Measurements from ENCODE around the gene SIVA1. TPM values are rescaled to one million over a fixed set of nuclear protein-coding genes. Genes with fewer than 3 reads are reported as not detected.
"Not testable (repeated sequence)": the region's sequence is repeated elsewhere in the genome, so short reads cannot be mapped to it uniquely, and the experiment has no call there.

SIVA1 gene
- total and polyA plus RNA-seq, 9 of the 15 experiments (the other 6 are each of a cell fraction or from before 2014, with no cell fraction given) = 4.2 to 186 (median 54.2) TPM

DNA sequence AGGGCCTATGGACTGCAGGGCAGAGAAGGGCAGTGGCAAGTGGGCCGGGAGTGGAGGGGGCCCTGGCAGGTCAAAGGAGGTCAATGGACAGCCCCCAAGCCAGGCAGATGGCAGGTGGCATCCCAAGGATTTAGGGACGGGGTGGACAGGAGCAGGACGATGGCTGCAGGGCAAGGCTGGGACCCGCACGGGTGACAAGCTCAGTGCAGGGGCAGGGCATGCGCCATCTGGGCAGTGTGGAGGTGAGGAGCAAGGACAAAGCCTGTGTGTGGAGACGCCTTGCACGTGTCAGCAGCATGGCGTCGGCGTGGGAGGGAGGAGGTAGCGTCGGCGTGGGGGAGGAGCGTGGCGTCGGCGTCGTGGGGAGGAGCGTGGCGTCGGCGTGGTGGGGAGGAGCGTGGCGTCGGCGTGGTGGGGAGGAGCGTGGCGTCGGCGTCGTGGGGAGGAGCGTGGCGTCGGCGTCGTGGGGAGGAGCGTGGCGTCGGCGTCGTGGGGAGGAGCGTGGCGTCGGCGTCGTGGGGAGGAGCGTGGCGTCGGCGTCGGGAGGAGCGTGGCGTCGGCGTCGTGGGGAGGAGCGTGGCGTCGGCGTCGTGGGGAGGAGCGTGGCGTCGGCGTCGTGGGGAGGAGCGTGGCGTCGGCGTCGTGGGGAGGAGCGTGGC lies 23.6 kb upstream of the SIVA1 start (continued):
- TF ChIP-seq NR4A1 (CRISPR knock-in tag; IDR thresholded peaks at IDR 0.05) = not testable (repeated sequence)
- TF ChIP-seq NR4A1 (tag; IDR thresholded peaks at IDR 0.05) (peak; percentile 83), ZFX (CRISPR knock-in tag; IDR thresholded peaks at IDR 0.05) (peak; percentile 61), RBFOX2 (IDR thresholded peaks at IDR 0.05; ENCODE audit: low read depth, low read length) (peak; percentile 79), ATF7 (IDR thresholded peaks at IDR 0.05) (peak; percentile 34; the same call in 1 of the 2 replicates), FOXK1 (CRISPR knock-in tag; IDR thresholded peaks at IDR 0.05; ENCODE audit: borderline replicate concordance) (peak; percentile 78; the same call in 1 of the 2 replicates), SRF (CRISPR knock-in tag; IDR thresholded peaks at IDR 0.05) (0 out of 4 replicates have a peak, but pooled peaks of 1 of the 2 experiments have one; percentile 25), HNRNPK (IDR thresholded peaks at IDR 0.05; ENCODE audit: low read depth, low read length, poor library complexity, severe bottlenecking) (peak; percentile 28), ZNF146 (CRISPR knock-in tag; IDR thresholded peaks at IDR 0.05; ENCODE audit: unreplicated experiment) (peak; percentile 7), POLR2B (IDR thresholded peaks at IDR 0.05; ENCODE audit: low read depth, partially characterized antibody) (peak; percentile 60), ZNF431 (CRISPR knock-in tag; IDR thresholded peaks at IDR 0.05) (peak; percentile 63; the same call in 1 of the 2 replicates), L3MBTL2 (IDR thresholded peaks at IDR 0.05) (peak; percentile 95), NFIC (IDR thresholded peaks at IDR 0.05) (peak; percentile 38; the same call in 1 of the 2 replicates), LCOR (CRISPR knock-in tag; IDR thresholded peaks at IDR 0.05) (peak; percentile 73; the same call in 1 of the 2 replicates), CXXC5 (CRISPR knock-in tag; IDR thresholded peaks at IDR 0.05) (peak; percentile 81)
- TF ChIP-seq, protein P1, sequence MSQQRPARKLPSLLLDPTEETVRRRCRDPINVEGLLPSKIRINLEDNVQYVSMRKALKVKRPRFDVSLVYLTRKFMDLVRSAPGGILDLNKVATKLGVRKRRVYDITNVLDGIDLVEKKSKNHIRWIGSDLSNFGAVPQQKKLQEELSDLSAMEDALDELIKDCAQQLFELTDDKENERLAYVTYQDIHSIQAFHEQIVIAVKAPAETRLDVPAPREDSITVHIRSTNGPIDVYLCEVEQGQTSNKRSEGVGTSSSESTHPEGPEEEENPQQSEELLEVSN (IDR thresholded peaks at IDR 0.05; ENCODE audit: borderline replicate concordance in 1 of 2, extremely low read depth in 1 of 2, insufficient read depth in 1 of 2, insufficient read length in 1 of 2, low read depth in 1 of 2, low read length in 1 of 2, poor library complexity in 1 of 2, severe bottlenecking in 1 of 2) = peak; percentile 94 to 95
- TF ChIP-seq, protein P2, sequence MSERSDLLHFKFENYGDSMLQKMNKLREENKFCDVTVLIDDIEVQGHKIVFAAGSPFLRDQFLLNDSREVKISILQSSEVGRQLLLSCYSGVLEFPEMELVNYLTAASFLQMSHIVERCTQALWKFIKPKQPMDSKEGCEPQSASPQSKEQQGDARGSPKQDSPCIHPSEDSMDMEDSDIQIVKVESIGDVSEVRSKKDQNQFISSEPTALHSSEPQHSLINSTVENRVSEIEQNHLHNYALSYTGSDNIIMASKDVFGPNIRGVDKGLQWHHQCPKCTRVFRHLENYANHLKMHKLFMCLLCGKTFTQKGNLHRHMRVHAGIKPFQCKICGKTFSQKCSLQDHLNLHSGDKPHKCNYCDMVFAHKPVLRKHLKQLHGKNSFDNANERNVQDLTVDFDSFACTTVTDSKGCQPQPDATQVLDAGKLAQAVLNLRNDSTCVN (CRISPR knock-in tag; IDR thresholded peaks at IDR 0.05) = peak; percentile 56; the same call in 1 of the 2 replicates
- TF ChIP-seq, protein P3, sequence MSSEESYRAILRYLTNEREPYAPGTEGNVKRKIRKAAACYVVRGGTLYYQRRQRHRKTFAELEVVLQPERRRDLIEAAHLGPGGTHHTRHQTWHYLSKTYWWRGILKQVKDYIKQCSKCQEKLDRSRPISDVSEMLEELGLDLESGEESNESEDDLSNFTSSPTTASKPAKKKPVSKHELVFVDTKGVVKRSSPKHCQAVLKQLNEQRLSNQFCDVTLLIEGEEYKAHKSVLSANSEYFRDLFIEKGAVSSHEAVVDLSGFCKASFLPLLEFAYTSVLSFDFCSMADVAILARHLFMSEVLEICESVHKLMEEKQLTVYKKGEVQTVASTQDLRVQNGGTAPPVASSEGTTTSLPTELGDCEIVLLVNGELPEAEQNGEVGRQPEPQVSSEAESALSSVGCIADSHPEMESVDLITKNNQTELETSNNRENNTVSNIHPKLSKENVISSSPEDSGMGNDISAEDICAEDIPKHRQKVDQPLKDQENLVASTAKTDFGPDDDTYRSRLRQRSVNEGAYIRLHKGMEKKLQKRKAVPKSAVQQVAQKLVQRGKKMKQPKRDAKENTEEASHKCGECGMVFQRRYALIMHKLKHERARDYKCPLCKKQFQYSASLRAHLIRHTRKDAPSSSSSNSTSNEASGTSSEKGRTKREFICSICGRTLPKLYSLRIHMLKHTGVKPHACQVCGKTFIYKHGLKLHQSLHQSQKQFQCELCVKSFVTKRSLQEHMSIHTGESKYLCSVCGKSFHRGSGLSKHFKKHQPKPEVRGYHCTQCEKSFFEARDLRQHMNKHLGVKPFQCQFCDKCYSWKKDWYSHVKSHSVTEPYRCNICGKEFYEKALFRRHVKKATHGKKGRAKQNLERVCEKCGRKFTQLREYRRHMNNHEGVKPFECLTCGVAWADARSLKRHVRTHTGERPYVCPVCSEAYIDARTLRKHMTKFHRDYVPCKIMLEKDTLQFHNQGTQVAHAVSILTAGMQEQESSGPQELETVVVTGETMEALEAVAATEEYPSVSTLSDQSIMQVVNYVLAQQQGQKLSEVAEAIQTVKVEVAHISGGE (CRISPR knock-in tag; IDR thresholded peaks at IDR 0.05) = peak in 1 of 3 experiments; percentile 69; a peak in 2 of 6 replicates

Measured in K562 (cell line).